Epithelial cell of esophagus (primary cell): Measurements from ENCODE around the gene PDE7B.
"Not testable (repeated sequence)": the region's sequence is repeated elsewhere in the genome, so short reads cannot be mapped to it uniquely, and the experiment has no call there.

Experiments
- DNase-seq: peaks from one replicate; pipeline ENCODE4 v3.0.0; 2010; ENCODE audit warnings: low read depth
- H3K4me3 ChIP-seq: 2 replicates; pipeline ENCODE4 v1.5.1; 2011; ENCODE audit warnings: mild to moderate bottlenecking, low read length, control low read depth
- CTCF ChIP-seq: IDR thresholded peaks from 2 replicates; pipeline ENCODE4 v1.5.1; 2011; ENCODE audit warnings: low read depth, mild to moderate bottlenecking, low read length, control low read depth, inconsistent platforms; ENCODE audit not compliant: insufficient read depth; ENCODE audit errors: missing control alignments

Gene PDE7B

GRCh38 chr6:136213853-136214252 lies 362.4 kb downstream of the PDE7B start:
- no peak for DNase-seq
- TF ChIP-seq CTCF = no peak
- H3K4me3 ChIP-seq = no peak overlapping the region

DNA sequence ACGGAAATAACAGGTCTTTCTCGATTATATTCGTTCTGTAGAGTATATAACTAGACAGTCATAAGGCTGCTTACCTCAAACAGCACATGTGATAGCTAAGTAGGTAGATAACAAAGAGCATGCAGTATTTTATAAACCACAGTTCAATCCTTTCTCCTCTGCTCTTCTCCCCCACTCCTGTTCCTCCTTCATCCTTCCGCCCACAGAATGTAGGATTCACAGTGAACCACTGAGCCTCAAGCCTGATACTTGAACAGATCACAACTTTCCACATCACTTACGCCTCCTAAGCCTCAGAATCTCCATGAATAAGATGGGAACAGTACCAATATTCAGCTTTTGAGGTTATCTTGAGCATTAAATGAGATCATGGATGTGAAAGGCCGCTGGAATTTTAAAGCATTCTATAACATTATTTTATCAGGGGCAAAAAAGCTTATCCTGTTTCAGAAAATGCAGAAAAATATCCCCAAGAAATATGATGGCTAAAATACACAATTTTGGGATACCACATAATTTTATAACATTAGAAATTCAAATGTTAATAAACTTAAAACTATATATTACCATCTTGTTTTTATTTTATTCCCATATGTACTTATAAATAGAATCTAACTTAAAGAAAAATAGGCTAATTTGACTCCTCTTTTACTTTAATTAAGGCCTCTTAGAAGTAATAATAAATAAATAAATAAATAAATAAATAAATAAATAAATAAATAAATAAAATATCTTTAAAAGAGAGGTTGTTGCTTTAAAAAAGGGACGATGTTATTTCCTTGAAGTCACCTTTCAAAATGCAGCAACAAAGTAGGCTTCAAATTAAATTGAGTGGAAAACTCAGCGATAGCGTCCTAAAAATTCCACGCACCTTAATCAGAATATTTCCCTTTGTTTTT lies 365.3 kb downstream of the PDE7B start:
- no peak for TF ChIP-seq CTCF
- DNase-seq = no peak

GRCh38 chr6:136224974-136225373 lies 373.5 kb downstream of the PDE7B start:
- H3K4me3 ChIP-seq, DNase-seq: not testable (repeated sequence)

More for the DNA sequence above, 365.3 kb downstream of the PDE7B start:
- no peak overlapping the region for H3K4me3 ChIP-seq

- DNase-seq = peak; percentile 39
- H3K4me3 ChIP-seq = no peak overlapping the region
- TF ChIP-seq CTCF = no peak
Measured at GRCh38 chr6:136225496-136225895, 374.0 kb downstream of the PDE7B start.

DNA sequence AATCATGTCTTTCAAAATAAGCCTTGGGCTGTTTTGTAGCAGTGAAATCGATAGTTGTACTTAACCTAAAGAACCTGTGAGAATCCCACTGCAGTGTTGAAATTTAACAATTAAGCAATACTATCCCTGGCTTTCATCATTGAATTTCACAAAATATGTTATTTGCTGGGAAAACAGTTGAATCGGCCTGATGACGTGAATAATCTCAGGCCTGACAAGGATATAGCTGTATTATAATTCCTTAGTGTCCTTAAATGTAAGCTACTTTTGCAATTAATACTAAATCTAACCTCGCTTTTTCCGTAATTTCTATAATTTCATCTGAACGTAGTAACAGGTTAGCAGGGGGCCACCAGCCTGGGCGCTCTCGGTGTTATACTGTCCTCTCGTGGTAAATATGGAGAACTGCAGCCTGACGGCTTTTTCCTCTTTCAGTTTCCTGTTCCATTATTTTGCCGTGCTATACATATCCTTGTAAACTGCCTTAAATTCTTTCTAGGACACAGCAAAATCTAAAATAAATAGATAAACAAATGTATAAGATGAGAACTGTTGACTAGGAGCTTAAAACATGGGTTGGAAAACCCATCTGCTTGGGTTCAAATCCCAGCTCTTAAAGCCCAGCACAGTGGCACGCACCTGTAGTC lies 374.6 kb downstream of the PDE7B start:
- DNase-seq = peak; percentile 44
- no peak overlapping the region for H3K4me3 ChIP-seq
- TF ChIP-seq CTCF = peak; percentile 100

GRCh38 chr6:136226674-136227377 lies 375.3 kb downstream of the PDE7B start:
- no peak for DNase-seq
- TF ChIP-seq CTCF = no peak
- H3K4me3 ChIP-seq = no peak overlapping the region

GRCh38 chr6:136228814-136229213 lies 377.3 kb downstream of the PDE7B start:
- DNase-seq = no peak
- no peak for TF ChIP-seq CTCF
- no peak overlapping the region for H3K4me3 ChIP-seq
